SJCRH30 (cell line): ENCODE data around the gene TSEN54. TPM values are rescaled to one million over a fixed set of nuclear protein-coding genes. Genes with fewer than 3 reads are reported as not detected.

Experiments used
- DNase-seq, 2 experiments: peaks; one replicate each; pipeline ENCODE4 v3.0.0-alpha.2; 2015 to 2020
- H3K27ac ChIP-seq: fragments of 250-450 bp; sonication (Bioruptor Pico); 2 replicates; pipeline ENCODE4 v1.5.1; 2020; ENCODE audit warnings: mild to moderate bottlenecking, moderate library complexity
- H3K27me3 ChIP-seq: fragments of 250-450 bp; sonication (Bioruptor Pico); 2 replicates; pipeline ENCODE4 v1.5.1; 2020; ENCODE audit warnings: mild to moderate bottlenecking, moderate library complexity
- H3K36me3 ChIP-seq: fragments of 250-450 bp; sonication (Bioruptor Pico); 2 replicates; pipeline ENCODE4 v1.5.1; 2020; ENCODE audit warnings: mild to moderate bottlenecking, moderate library complexity
- H3K4me1 ChIP-seq: fragments of 250-450 bp; sonication (Bioruptor Pico); 2 replicates; pipeline ENCODE4 v1.5.1; 2020; ENCODE audit warnings: mild to moderate bottlenecking, moderate library complexity
- H3K4me3 ChIP-seq: fragments of 250-450 bp; sonication (Bioruptor Pico); 2 replicates; pipeline ENCODE4 v1.5.1; 2020; ENCODE audit warnings: mild to moderate bottlenecking, moderate library complexity
- H3K9me3 ChIP-seq: fragments of 250-450 bp; sonication (Bioruptor Pico); replicated peaks from 2 replicates; pipeline ENCODE4 v1.5.1; 2020; ENCODE audit warnings: mild to moderate bottlenecking, moderate library complexity
- total RNA-seq: library from RNA; depleted of rRNA; stranded (reverse); fragments of >200 nt; shearing (Covaris generic); gene quantifications from 2 replicates; pipeline ENCODE4 v1.2.3, GENCODE V29; 2014

The TSEN54 gene
- total RNA-seq, 1 experiment from 2014 or later: 44.8 TPM

DNA sequence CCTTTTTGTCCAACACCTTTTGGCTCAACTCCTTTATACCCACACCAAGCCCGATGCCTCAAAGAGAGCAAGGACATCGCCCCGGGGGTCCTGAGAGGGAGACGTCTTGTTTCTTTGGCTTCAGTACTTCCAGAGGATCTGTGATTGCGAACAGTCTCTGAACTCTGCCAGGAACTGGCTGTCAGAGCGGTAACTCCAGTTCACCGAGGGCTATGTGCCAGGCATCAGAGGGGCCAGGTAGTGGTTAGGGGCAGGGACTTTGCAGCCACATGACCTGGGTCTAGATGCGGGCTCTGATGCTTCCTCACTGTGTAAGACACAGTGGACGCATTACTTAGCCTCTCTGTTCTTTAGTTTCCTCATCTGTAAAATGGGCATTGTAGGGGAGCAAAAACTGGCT lies 30.8 kb downstream of the TSEN54 start:
- no peaks in the 10 kb centered on the region for H3K36me3 ChIP-seq
- DNase-seq: no peak
- no peak overlapping the region for H3K4me3 ChIP-seq
- H3K9me3 ChIP-seq: no peaks in the 10 kb centered on the region
- no peak overlapping the region for H3K27ac ChIP-seq
- peaks cover 8% of the 10 kb centered on the region; the same call in 1 of the 2 replicates for H3K4me1 ChIP-seq
- peaks cover 36% of the 10 kb centered on the region for H3K27me3 ChIP-seq

DNA sequence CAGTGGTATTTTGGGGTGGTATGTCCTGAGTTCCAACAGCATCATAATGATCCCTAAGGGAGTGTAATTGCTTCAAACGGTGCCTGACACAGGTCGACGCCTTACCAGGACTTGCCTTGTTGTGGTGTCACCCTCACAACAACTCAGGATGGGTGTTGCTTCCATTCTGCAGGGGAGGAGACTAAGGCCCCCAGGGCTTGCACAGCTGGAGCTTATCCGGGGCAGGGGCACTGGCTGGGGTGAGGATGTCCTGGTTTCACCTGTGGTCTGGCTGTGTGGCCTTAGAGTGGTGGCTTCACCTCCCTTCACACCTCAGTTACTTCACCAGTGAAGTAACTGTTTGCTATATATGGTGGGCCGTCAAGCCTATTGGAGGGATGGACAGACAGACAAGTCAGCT lies 32.5 kb downstream of the TSEN54 start:
- H3K9me3 ChIP-seq: no peaks in the 10 kb centered on the region
- no peaks in the 10 kb centered on the region for H3K36me3 ChIP-seq
- H3K27ac ChIP-seq: no peak overlapping the region
- no peak overlapping the region for H3K4me3 ChIP-seq
- H3K27me3 ChIP-seq: peaks cover 21% of the 10 kb centered on the region
- DNase-seq: no peak
- peaks cover 18% of the 10 kb centered on the region; the same call in 1 of the 2 replicates for H3K4me1 ChIP-seq

DNA sequence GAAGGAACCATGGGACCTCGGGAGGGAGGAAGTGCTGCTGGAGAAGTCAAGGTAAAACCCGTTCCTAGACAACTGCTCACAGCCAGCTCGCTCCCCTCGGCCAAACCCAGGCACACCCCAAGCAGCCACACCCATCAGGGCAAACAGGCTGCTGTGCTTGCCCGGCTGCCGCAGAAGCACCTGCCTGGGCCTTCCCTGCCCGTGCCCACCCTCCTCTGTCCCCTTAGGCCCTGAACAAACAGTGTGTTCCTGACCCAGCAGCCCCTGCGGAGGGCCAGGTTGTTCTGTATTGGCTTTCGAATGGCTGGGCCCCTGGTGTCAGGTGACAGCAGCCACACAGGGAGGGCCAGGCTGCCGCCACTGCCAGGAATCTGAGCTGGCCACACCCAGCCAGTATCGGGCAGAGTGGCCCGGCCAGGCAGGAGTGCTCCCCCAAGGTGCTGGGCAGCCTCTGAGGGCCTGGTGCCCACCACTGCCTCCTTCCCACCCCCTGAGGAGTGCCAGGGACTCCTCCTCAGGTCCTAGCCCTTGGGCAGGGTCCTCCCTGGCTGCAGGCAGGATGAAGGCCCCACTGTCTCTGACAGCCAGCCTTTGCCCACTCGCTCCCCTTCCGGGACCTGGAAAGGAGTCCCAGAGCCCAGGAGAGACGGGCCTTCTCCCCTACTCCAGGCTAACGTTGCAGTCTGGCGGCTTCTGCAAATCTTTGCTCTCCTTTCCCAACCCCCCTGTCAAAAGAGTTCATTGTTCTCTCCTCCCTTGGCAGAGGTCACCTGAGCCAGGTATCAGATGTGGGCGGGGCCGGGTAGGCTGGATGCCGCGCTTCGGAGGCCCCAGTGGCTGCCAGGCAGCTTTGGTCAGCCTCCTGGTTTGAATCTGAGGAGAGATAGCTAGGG lies 33.2 kb downstream of the TSEN54 start:
- peak; percentile 68 to 76 for DNase-seq
- Histone ChIP-seq H3K9me3 (no peaks in the 10 kb centered on the region), H3K27me3 (peaks cover 14% of the 10 kb centered on the region), H3K36me3 (no peaks in the 10 kb centered on the region), H3K4me1 (peaks cover 18% of the 10 kb centered on the region; the same call in 1 of the 2 replicates), H3K4me3 (peak overlapping the region; percentile 26), H3K27ac (no peak overlapping the region)

DNA sequence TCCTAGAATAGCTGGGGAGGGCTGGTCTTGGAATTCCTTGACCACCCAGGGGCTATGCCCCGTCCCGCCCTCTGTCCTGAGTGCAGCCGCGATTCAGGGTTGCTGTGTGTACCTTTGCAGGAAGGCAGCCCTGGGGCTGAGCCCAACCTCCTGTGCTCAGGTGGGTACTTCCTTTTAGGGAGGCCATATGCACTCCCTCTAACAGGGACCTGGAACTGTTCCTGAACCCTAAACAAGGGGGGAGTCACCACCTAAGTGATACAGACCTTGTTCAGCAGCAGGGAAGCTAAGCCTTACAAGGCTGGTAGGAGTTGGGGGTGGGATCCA lies 33.8 kb downstream of the TSEN54 start:
- Histone ChIP-seq H3K27me3 (peaks cover 11% of the 10 kb centered on the region; the same call in 1 of the 2 replicates), H3K9me3 (no peaks in the 10 kb centered on the region), H3K4me1 (peaks cover 18% of the 10 kb centered on the region; the same call in 1 of the 2 replicates), H3K4me3 (no peak overlapping the region), H3K27ac (no peak overlapping the region), H3K36me3 (no peaks in the 10 kb centered on the region)
- DNase-seq: no peak

DNA sequence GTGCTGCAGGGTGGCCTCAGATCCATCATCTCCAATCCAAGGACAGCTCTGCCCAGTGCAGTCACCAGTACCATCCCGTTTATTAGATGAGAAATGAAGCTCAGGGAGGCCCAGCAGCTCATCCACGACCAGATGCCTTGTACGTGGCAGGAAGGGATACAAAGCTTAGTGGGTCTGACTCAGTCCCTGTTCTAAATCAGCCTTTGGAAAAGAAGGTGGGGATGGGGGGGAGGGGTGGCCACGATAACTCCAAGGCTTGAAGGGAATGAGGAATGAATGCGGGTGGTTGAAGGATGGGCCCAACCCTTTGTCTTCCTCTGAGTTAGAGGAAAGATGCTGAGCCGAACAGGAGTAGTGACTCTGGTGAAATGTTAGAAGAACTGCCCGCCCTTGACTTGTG lies 34.9 kb downstream of the TSEN54 start:
- H3K9me3 ChIP-seq: no peaks in the 10 kb centered on the region
- no peaks in the 10 kb centered on the region for H3K36me3 ChIP-seq
- H3K4me3 ChIP-seq: no peak overlapping the region
- no peak overlapping the region for H3K27ac ChIP-seq
- no peaks in the 10 kb centered on the region; the same call in 1 of the 2 replicates for H3K27me3 ChIP-seq
- no peak for DNase-seq
- peaks cover 18% of the 10 kb centered on the region; the same call in 1 of the 2 replicates for H3K4me1 ChIP-seq

DNA sequence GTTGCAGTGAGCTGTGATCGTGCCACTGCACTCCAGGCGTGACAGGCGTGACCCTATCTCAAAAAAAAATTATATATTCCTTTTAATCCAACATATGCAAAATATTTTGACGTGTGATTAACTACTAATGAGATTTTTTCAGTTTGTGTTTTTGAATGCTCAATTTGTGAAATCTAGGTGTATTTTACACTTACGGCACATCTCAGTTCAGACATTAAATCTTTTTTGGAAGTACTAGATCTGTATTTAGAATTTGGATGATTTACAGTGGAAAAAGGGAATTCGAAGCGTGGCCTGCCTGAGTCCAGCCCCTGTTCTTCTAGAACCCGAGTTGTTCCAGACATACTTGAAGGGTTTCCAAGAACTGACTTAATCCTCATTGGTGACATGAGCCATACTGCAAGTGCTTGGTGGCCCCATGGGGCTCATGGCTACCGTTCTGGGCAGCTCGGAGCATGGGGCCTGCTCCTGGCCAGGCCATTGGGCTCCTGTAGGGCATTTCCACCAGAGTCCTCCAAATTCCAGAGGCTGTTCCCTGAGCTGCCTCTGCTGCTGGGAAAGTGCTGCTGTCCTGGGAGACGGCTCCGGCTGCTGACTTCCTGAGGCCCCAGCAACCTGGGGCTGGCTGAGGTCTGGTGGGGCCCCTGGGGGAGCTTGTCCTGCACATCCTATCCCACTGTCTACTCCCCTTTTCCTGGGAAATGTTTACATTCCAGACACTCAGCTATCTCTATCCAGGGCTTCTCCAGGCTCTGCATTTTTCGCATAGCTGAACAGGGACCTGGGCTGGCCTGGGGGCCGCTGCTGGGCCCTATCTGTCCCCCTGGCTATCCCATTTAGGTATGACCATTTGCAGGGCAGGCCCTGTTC lies 36.3 kb downstream of the TSEN54 start:
- Histone ChIP-seq H3K27ac (no peak overlapping the region; the same call in 1 of the 2 replicates), H3K36me3 (no peaks in the 10 kb centered on the region), H3K27me3 (no peaks in the 10 kb centered on the region), H3K9me3 (no peaks in the 10 kb centered on the region), H3K4me3 (no peak overlapping the region), H3K4me1 (peaks cover 24% of the 10 kb centered on the region)
- DNase-seq: peak; percentile 55 to 68

DNA sequence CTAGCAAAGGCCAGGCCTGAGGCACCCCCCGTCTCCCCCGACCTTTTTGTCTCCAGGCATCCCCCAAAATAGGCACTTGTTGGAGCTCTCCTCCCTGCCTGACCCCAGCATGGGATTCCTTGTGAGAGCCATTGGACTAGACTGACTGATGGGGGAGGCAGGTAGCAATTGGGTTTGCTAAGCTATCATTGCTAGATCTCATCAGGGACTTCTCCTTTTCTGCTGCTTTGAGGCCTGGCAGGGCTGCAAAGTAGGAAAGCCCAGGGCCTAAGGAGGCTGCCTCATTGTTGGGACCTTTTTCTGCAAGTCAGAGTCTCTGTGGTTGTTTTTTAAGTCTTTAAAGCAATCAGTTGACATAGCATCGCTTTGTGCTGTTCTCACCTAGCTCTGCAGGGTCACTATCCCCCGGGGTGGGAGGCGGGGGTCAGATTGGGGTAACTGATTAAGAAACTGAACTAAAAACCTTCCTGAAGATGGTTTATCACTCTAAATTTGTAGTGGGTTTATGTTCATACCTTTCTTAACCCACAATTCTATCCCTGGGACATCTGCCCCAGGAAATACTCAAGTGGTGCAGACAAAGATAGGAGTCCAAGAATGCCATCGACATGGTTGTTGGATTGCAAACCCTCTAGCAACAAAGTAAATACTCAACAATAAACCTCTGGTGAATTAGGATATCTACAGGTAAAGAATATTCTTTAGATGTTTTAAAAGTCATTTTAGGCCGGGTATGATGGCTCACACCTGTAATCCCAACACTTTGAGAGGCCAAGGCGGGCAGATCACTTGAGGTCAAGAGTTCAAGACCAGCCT lies 37.2 kb downstream of the TSEN54 start:
- no peaks in the 10 kb centered on the region for H3K27me3 ChIP-seq
- no peak overlapping the region for H3K27ac ChIP-seq
- H3K4me1 ChIP-seq: peaks cover 25% of the 10 kb centered on the region
- H3K4me3 ChIP-seq: no peak overlapping the region
- H3K9me3 ChIP-seq: no peaks in the 10 kb centered on the region
- H3K36me3 ChIP-seq: no peaks in the 10 kb centered on the region
- no peak for DNase-seq

DNA sequence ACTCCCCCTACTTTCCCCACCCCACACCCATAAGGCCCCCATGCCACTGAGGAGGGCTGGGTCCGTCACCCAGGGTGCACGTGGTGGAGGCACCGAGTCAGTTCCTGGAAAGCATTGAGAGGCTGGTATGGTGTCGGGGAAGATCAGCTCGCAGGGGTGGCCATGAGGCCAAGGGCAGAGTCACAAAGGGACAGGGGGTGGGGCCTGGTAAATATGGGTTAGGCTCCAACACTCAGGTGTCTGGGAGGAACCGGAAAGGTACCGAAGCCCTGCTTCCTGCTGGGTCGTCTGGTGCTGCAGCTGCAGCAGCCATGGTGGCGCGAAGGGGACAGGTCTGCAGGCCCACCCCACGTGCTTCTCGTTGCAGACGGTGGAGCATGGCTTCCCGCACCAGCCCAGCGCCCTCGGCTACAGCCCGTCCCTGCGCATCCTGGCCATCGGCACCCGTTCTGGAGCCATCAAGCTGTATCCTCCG lies 39.4 kb downstream of the TSEN54 start:
- Histone ChIP-seq H3K9me3 (no peaks in the 10 kb centered on the region), H3K4me3 (no peak overlapping the region), H3K36me3 (no peaks in the 10 kb centered on the region), H3K27ac (no peak overlapping the region), H3K4me1 (peaks cover 17% of the 10 kb centered on the region), H3K27me3 (peaks cover 9% of the 10 kb centered on the region; the same call in 1 of the 2 replicates)
- no peak for DNase-seq

DNA sequence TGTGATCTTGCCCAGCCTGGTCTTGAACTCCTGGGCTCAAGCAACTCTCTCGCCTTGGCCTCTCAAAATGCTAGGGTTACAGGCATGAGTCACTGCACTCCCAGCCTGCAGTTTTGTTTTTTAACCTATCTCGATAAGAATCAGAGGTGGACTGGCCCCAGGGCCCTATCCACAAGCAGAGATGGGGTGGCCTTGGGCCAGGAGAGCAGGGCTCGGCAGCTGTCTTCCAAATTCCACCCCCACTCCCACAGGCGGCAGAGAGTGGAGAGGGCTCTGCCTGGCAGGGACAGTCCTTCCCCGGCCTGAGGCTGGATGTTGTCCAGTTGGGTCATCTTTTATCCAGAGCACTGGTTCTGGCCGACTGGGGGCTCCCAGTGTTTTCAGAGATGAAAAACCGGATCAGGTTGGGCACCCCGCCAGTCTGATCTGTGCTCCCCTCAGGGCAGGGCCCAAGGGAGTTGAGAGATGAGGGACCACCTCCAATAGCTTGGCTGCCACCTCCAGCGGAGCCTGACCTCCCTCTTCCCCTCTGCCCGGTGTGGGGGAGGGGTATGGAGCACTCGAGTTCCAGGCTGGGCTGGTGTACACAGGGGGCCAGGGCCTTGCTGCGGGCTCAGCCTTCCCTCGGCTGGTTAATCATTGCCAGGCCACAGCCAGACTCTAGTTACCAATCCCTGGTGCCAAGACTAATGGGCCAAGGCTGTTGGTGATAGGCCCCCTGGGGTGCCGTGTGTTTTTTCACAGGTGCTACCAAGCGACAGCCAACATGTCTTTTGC lies 40.9 kb downstream of the TSEN54 start:
- peaks cover 17% of the 10 kb centered on the region for H3K4me1 ChIP-seq
- no peaks in the 10 kb centered on the region for H3K36me3 ChIP-seq
- peak; percentile 86 to 89 for DNase-seq
- no peaks in the 10 kb centered on the region for H3K9me3 ChIP-seq
- H3K4me3 ChIP-seq: no peak overlapping the region
- peaks cover 9% of the 10 kb centered on the region; the same call in 1 of the 2 replicates for H3K27me3 ChIP-seq
- no peak overlapping the region for H3K27ac ChIP-seq

DNA sequence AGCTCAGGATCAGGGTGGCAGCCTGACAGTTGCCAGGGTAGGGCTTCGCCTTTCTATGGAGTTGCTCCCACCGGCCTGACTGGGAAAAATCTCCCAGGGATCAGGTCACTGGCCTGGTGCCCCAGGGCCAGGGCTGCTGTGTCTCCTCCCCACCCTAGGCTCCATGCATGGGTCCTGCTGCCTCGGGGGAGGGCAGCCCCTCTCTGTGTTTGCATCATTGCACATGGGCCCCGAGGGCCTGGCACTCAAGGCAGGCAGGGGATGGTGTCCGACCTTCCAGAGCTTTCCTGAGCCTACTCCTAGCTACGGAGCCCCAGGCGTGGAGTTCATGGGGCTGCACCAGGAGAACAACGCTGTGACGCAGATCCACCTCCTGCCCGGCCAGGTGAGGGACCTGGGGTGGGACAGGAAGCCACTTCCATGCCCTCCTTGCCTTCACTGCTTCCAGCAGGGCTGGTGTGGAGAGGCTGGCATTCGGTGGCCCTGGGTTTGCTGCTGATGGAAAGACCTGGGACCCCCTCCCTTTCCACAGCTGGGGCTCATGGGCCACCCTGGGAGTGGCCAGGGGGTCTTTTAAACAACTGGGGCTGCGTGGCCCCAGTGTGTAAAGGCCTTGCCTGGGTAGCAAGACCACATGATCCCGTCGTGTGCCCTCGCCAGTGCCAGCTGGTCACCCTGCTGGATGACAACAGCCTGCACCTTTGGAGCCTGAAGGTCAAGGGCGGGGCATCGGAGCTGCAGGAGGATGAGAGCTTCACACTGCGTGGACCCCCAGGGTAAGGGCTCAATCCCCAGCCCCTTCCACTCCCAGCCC lies 41.7 kb downstream of the TSEN54 start:
- no peak for DNase-seq
- no peak overlapping the region for H3K27ac ChIP-seq
- no peaks in the 10 kb centered on the region for H3K9me3 ChIP-seq
- H3K4me3 ChIP-seq: no peak overlapping the region
- peaks cover 10% of the 10 kb centered on the region for H3K4me1 ChIP-seq
- peaks cover 16% of the 10 kb centered on the region; the same call in 1 of the 2 replicates for H3K27me3 ChIP-seq
- no peaks in the 10 kb centered on the region for H3K36me3 ChIP-seq

DNA sequence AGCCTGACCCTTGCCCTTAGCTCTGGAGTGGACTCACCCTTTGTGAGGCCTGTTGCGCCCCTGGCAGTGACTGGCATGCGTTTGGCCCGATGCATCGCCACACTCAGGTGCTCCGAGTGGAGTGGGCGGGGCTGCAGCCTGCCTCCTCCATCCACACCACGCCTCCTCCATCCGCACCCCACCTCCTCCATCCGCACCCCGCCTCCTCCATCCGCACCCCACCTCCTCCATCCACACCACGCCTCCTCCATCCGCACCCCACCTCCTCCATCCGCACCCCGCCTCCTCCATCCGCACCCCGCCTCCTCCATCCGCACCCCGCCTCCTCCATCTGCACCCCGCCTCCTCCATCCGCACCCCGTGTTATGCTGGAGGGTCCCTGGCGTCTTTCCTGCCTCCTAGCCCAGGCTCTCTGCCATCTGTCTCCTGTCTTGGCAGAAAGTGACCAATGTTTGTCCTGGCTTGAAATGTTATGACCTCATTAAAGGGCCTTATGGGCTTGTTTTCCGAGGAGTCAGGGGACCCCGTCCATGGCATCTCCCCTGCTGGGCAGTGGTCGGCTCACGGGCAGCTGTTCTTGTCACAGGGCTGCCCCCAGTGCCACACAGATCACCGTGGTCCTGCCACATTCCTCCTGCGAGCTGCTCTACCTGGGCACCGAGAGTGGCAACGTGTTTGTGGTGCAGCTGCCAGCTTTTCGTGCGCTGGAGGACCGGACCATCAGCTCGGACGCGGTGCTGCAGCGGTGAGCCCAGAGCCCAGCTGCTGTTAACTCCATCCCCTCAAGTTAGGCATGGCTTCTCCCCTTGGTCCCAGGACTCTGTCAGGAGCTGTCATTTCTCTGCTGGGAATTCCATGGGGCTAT lies 42.6 kb downstream of the TSEN54 start:
- H3K9me3 ChIP-seq: no peaks in the 10 kb centered on the region
- peaks cover 25% of the 10 kb centered on the region; the same call in 1 of the 2 replicates for H3K27me3 ChIP-seq
- H3K4me3 ChIP-seq: no peak overlapping the region
- peaks cover 7% of the 10 kb centered on the region for H3K4me1 ChIP-seq
- H3K27ac ChIP-seq: no peak overlapping the region
- no peaks in the 10 kb centered on the region for H3K36me3 ChIP-seq
- DNase-seq: no peak

DNA sequence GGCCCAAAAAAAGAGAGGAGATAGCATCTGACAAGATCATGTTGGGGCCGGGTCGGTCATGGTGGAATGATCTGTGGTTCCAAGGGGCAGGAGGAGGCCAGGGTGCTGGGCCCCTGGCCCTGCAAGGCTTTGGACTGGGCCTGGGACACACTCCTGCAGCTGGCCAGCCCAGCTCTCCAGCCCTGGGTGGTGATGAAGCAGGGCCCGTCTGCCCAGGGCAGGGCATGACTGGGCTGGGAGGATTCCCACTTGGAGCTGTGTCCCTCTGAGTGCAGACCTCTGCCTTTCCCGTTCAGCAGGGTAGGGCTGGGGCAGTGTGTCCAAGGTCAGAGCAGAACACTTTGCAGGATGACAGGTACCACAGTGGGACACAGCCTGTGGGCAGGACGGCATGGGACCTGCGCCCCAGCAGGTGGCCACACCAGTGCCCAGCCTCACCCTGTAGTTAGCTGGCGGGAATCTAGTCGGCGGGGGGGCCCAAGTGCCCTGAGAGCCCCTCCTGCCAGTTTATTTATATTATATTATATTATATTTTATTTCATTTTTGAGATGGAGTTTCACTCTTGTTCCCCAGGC lies 43.7 kb downstream of the TSEN54 start:
- no peak for DNase-seq
- Histone ChIP-seq H3K4me1 (peaks cover 7% of the 10 kb centered on the region), H3K27ac (no peak overlapping the region), H3K36me3 (no peaks in the 10 kb centered on the region), H3K4me3 (no peak overlapping the region), H3K27me3 (peaks cover 30% of the 10 kb centered on the region; the same call in 1 of the 2 replicates), H3K9me3 (no peaks in the 10 kb centered on the region)
